ENCODE results near the gene KIZ. TPM values are rescaled to one million over a fixed set of nuclear protein-coding genes. Genes with fewer than 3 reads are reported as not detected.

Gene KIZ
- total RNA-seq, 1 donor, result 40.5 TPM

- no peaks in the 10 kb centered on the region for H3K9me3 ChIP-seq (ENCODE audit: low read depth, low read length)
- no peak overlapping the region for H2AFZ ChIP-seq (ENCODE audit: low read length)
- no peak overlapping the region for H3K4me3 ChIP-seq (ENCODE audit: insufficient read depth, low read length)
- H3K4me2 ChIP-seq (ENCODE audit: insufficient read depth, low read length), result no peak overlapping the region
- H3K36me3 ChIP-seq (ENCODE audit: insufficient read depth, low read length), result no peaks in the 10 kb centered on the region
- H4K20me1 ChIP-seq (ENCODE audit: insufficient read depth, low read length), result no peaks in the 10 kb centered on the region
- H3K27me3 ChIP-seq (ENCODE audit: insufficient read depth, low read length), result no peaks in the 10 kb centered on the region
- no peak for DNase-seq (ENCODE audit: insufficient read length, low spot score, missing footprints)
- no peaks in the 10 kb centered on the region for H3K79me2 ChIP-seq (ENCODE audit: insufficient read depth, low read length)
- no peak overlapping the region for H3K27ac ChIP-seq (ENCODE audit: low read depth, low read length)
- no peak for TF ChIP-seq CTCF (IDR thresholded peaks at IDR 0.05; ENCODE audit: extremely low read depth, low read depth, low read length)
- peaks cover 10% of the 10 kb centered on the region for H3K4me1 ChIP-seq (ENCODE audit: insufficient read depth, low read length)
Measured at GRCh38 chr20:21234324-21234723, 108.4 kb downstream of the KIZ start.

- no peaks in the 10 kb centered on the region for H4K20me1 ChIP-seq (ENCODE audit: insufficient read depth, low read length)
- no peak for TF ChIP-seq CTCF (IDR thresholded peaks at IDR 0.05; ENCODE audit: extremely low read depth, low read depth, low read length)
- no peaks in the 10 kb centered on the region for H3K36me3 ChIP-seq (ENCODE audit: insufficient read depth, low read length)
Measured at GRCh38 chr20:21234806-21235483, 109.1 kb downstream of the KIZ start.

GRCh38 chr20:21235484-21236445, 109.9 kb downstream of the KIZ start:
- Histone ChIP-seq H3K4me3 (ENCODE audit: insufficient read depth, low read length) (peak overlapping the region; percentile 23), H3K27me3 (ENCODE audit: insufficient read depth, low read length) (no peaks in the 10 kb centered on the region), H3K27ac (ENCODE audit: low read depth, low read length) (no peak overlapping the region), H4K20me1 (ENCODE audit: insufficient read depth, low read length) (no peaks in the 10 kb centered on the region), H2AFZ (ENCODE audit: low read length) (no peak overlapping the region), H3K4me1 (ENCODE audit: insufficient read depth, low read length) (peaks cover 6% of the 10 kb centered on the region), H3K9me3 (ENCODE audit: low read depth, low read length) (no peaks in the 10 kb centered on the region), H3K4me2 (ENCODE audit: insufficient read depth, low read length) (peak overlapping the region; percentile 60), H3K79me2 (ENCODE audit: insufficient read depth, low read length) (no peaks in the 10 kb centered on the region), H3K36me3 (ENCODE audit: insufficient read depth, low read length) (no peaks in the 10 kb centered on the region)
- TF ChIP-seq CTCF (IDR thresholded peaks at IDR 0.05; ENCODE audit: extremely low read depth, low read depth, low read length), result peak; percentile 73
- peak; percentile 63 for DNase-seq (ENCODE audit: insufficient read length, low spot score, missing footprints)

More at GRCh38 chr20:21234806-21235483, 109.1 kb downstream of the KIZ start:
- no peaks in the 10 kb centered on the region for H3K9me3 ChIP-seq (ENCODE audit: low read depth, low read length)
- no peak overlapping the region for H3K27ac ChIP-seq (ENCODE audit: low read depth, low read length)
- H3K4me2 ChIP-seq (ENCODE audit: insufficient read depth, low read length), result no peak overlapping the region
- no peak for DNase-seq (ENCODE audit: insufficient read length, low spot score, missing footprints)
- H3K27me3 ChIP-seq (ENCODE audit: insufficient read depth, low read length), result no peaks in the 10 kb centered on the region
- H3K4me1 ChIP-seq (ENCODE audit: insufficient read depth, low read length), result peaks cover 10% of the 10 kb centered on the region
- H2AFZ ChIP-seq (ENCODE audit: low read length), result no peak overlapping the region
- no peaks in the 10 kb centered on the region for H3K79me2 ChIP-seq (ENCODE audit: insufficient read depth, low read length)
- no peak overlapping the region for H3K4me3 ChIP-seq (ENCODE audit: insufficient read depth, low read length)
